Liver (tissue), 9 donors: ENCODE results near the gene CARD14. TPM values are rescaled to one million over a fixed set of nuclear protein-coding genes. Genes with fewer than 3 reads are reported as not detected.
A peak's percentile ranks its signal among the peaks of the same experiment; 100 is the strongest.

Source experiments
- DNase-seq: peaks from one replicate; pipeline ENCODE4 v3.0.0-alpha.2; 2017; ENCODE audit warnings: low spot score
- H3K27ac ChIP-seq, 2 donors: one replicate each; pipeline ENCODE4 v1.7.0; 2013; ENCODE audit warnings: inconsistent platforms in 2 of 2, low read length in 2 of 2, control low read depth in 1 of 2, low read depth in 1 of 2, mild to moderate bottlenecking in 1 of 2
- H3K27me3 ChIP-seq, 4 donors: one replicate each; pipeline versions ENCODE4 v1.6.1 to v1.7.0; 2013; ENCODE audit warnings: low read length in 3 of 4, inconsistent platforms in 1 of 4, mild to moderate bottlenecking in 1 of 4, moderate library complexity in 1 of 4; ENCODE audit not compliant: control insufficient read depth in 4 of 4, insufficient read depth in 4 of 4
- H3K36me3 ChIP-seq, 4 donors: one replicate each; pipeline versions ENCODE4 v1.6.1 to v1.7.0; 2013; ENCODE audit warnings: low read length in 3 of 4, mild to moderate bottlenecking in 3 of 4, low read depth in 1 of 4, moderate library complexity in 1 of 4; ENCODE audit not compliant: control insufficient read depth in 4 of 4, insufficient read depth in 3 of 4
- H3K4me1 ChIP-seq, 4 donors: one replicate each; pipeline versions ENCODE4 v1.6.1 to v1.7.0; 2013; ENCODE audit warnings: low read length in 3 of 4, mild to moderate bottlenecking in 3 of 4, moderate library complexity in 1 of 4; ENCODE audit not compliant: control insufficient read depth in 4 of 4, insufficient read depth in 4 of 4
- H3K4me3 ChIP-seq, 3 donors: one replicate each; pipeline versions ENCODE4 v1.6.1 to v1.7.0; 2013; ENCODE audit warnings: low read length in 3 of 3, control low read depth in 1 of 3, low read depth in 1 of 3, mild to moderate bottlenecking in 1 of 3
- H3K9ac ChIP-seq, 2 donors: one replicate each; pipeline ENCODE4 v1.7.0; 2013; ENCODE audit warnings: low read length in 2 of 2, mild to moderate bottlenecking in 2 of 2, moderate library complexity in 2 of 2, control low read depth in 1 of 2, low read depth in 1 of 2
- H3K9me3 ChIP-seq, 4 donors: one replicate each; pipeline versions ENCODE4 v1.6.1 to v1.7.0; 2013; ENCODE audit warnings: low read length in 3 of 4; ENCODE audit not compliant: control insufficient read depth in 4 of 4
- FOXA1 ChIP-seq: IDR thresholded peaks from 2 replicates; pipeline ENCODE4 v1.6.1; 2016; ENCODE audit warnings: antibody characterized with exemption
- HNF4A ChIP-seq, 2 donors: conservative IDR thresholded peaks; 2 replicates each; pipeline ENCODE4 v1.6.1; 2016; ENCODE audit warnings: antibody characterized with exemption in 2 of 2, mild to moderate bottlenecking in 2 of 2
- NR2F2 ChIP-seq: IDR thresholded peaks from 2 replicates; pipeline ENCODE4 v1.6.1; 2016; ENCODE audit warnings: antibody characterized with exemption
- RAD21 ChIP-seq, 2 donors: IDR thresholded peaks; 2 replicates each; pipeline ENCODE4 v1.6.1; 2016; ENCODE audit warnings: antibody characterized with exemption in 2 of 2, mild to moderate bottlenecking in 2 of 2
- RXRA ChIP-seq, 2 donors: IDR thresholded peaks; 2 replicates each; pipeline ENCODE4 v1.6.1; 2017 to 2018; ENCODE audit warnings: antibody characterized with exemption in 2 of 2, mild to moderate bottlenecking in 1 of 2
- WGBS: extraction: QIAGEN DNeasy Blood & Tissue Kit; methylation state at CpG from one replicate; pipeline ENCODE4 v1.1.7; 2013; 5-methylcytosine and 5-hydroxymethylcytosine counted together
- polyA plus RNA-seq, 2 donors: library from polyadenylated mRNA; stranded (reverse) in 1 of 2; unstranded in 1 of 2; fragments of 200-250 nt in 1 of 2; fragments of >200 nt in 1 of 2; fragmentation: Nextera tagmentation in 1 of 2; extraction: Ambion mirVana in 1 of 2; gene quantifications; one replicate each; pipeline versions ENCODE4 v1.2.1 to v1.2.3, GENCODE V29; 2013 to 2015
- total RNA-seq, 2 donors: library from RNA; depleted of rRNA; stranded (reverse); fragments of >200 nt; gene quantifications; one replicate each; pipeline ENCODE4 v1.2.3, GENCODE V29; 2014
- TF ChIP-seq, protein P1 (sequence below): IDR thresholded peaks from 2 replicates; pipeline ENCODE4 v1.6.1; 2016; ENCODE audit warnings: antibody characterized with exemption
- TF ChIP-seq, protein P2 (sequence below): IDR thresholded peaks from 2 replicates; pipeline ENCODE4 v1.6.1; 2016; ENCODE audit warnings: antibody characterized with exemption, mild to moderate bottlenecking
- TF ChIP-seq, protein P3 (sequence below): fragments of 150-350 bp; IDR thresholded peaks from 2 replicates; pipeline ENCODE4 v1.5.1; 2017; ENCODE audit warnings: improper control_type of control experiment, low read depth, low read length; ENCODE audit not compliant: missing input control
- TF ChIP-seq, protein P4 (sequence below): IDR thresholded peaks from 2 replicates; pipeline ENCODE4 v1.6.1; 2016; ENCODE audit warnings: antibody characterized with exemption
- TF ChIP-seq, protein P5 (sequence below): IDR thresholded peaks from 2 replicates; pipeline ENCODE4 v1.6.1; 2016; ENCODE audit warnings: antibody characterized with exemption
- donor health status: healthy.
- donor health status: healthy.
- donor health status: healthy.
- donor health status: healthy.
- donor health status: healthy.

Gene CARD14
- total and polyA plus RNA-seq, 4 donors: 0.07 to 0.70 (median 0.29) TPM

DNA sequence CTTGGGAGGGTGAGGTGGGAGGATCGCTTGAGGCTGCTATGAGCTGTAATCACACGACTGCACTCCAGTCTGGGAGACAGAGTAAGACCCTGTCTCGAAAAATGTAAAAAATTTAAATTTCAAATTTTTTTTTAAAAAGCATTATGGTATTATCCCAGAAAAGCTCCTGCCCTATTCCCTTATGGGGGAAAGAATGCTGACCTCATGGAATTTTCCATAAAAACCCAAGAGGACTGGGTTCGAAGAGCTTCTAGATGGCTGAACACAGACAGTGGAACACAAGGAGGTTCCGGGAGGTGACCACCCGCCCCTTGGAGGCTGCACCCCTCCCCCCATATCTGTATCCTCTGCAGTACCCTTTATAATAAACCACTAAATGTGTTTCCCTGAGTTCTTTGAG is 26.9 kb upstream of the CARD14 start:
- no peak overlapping the region for H3K27ac ChIP-seq
- DNase-seq: no peak
- H3K36me3 ChIP-seq: peaks cover 16 to 58% (median 41%) of the 10 kb centered on the region in 4 donors
- H3K4me3 ChIP-seq: no peak overlapping the region
- peaks cover 5 to 17% (median 16%) of the 10 kb centered on the region in 4 donors for H3K4me1 ChIP-seq
- TF ChIP-seq, protein P1, sequence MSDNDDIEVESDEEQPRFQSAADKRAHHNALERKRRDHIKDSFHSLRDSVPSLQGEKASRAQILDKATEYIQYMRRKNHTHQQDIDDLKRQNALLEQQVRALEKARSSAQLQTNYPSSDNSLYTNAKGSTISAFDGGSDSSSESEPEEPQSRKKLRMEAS: no peak
- TF ChIP-seq, protein P2, sequence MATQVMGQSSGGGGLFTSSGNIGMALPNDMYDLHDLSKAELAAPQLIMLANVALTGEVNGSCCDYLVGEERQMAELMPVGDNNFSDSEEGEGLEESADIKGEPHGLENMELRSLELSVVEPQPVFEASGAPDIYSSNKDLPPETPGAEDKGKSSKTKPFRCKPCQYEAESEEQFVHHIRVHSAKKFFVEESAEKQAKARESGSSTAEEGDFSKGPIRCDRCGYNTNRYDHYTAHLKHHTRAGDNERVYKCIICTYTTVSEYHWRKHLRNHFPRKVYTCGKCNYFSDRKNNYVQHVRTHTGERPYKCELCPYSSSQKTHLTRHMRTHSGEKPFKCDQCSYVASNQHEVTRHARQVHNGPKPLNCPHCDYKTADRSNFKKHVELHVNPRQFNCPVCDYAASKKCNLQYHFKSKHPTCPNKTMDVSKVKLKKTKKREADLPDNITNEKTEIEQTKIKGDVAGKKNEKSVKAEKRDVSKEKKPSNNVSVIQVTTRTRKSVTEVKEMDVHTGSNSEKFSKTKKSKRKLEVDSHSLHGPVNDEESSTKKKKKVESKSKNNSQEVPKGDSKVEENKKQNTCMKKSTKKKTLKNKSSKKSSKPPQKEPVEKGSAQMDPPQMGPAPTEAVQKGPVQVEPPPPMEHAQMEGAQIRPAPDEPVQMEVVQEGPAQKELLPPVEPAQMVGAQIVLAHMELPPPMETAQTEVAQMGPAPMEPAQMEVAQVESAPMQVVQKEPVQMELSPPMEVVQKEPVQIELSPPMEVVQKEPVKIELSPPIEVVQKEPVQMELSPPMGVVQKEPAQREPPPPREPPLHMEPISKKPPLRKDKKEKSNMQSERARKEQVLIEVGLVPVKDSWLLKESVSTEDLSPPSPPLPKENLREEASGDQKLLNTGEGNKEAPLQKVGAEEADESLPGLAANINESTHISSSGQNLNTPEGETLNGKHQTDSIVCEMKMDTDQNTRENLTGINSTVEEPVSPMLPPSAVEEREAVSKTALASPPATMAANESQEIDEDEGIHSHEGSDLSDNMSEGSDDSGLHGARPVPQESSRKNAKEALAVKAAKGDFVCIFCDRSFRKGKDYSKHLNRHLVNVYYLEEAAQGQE: no peak
- no peak for TF ChIP-seq HNF4A (conservative IDR thresholded peaks at IDR 0.05)
- TF ChIP-seq RAD21 (IDR thresholded peaks at IDR 0.05): no peak
- TF ChIP-seq, protein P3, sequence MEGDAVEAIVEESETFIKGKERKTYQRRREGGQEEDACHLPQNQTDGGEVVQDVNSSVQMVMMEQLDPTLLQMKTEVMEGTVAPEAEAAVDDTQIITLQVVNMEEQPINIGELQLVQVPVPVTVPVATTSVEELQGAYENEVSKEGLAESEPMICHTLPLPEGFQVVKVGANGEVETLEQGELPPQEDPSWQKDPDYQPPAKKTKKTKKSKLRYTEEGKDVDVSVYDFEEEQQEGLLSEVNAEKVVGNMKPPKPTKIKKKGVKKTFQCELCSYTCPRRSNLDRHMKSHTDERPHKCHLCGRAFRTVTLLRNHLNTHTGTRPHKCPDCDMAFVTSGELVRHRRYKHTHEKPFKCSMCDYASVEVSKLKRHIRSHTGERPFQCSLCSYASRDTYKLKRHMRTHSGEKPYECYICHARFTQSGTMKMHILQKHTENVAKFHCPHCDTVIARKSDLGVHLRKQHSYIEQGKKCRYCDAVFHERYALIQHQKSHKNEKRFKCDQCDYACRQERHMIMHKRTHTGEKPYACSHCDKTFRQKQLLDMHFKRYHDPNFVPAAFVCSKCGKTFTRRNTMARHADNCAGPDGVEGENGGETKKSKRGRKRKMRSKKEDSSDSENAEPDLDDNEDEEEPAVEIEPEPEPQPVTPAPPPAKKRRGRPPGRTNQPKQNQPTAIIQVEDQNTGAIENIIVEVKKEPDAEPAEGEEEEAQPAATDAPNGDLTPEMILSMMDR: no peak
- no peak for TF ChIP-seq FOXA1
- no peak overlapping the region for H3K9ac ChIP-seq
- WGBS: 96% methylated on average over 6 of the region's 6 CpGs
- no peaks in the 10 kb centered on the region for H3K27me3 ChIP-seq
- H3K9me3 ChIP-seq: no peaks in the 10 kb centered on the region

DNA sequence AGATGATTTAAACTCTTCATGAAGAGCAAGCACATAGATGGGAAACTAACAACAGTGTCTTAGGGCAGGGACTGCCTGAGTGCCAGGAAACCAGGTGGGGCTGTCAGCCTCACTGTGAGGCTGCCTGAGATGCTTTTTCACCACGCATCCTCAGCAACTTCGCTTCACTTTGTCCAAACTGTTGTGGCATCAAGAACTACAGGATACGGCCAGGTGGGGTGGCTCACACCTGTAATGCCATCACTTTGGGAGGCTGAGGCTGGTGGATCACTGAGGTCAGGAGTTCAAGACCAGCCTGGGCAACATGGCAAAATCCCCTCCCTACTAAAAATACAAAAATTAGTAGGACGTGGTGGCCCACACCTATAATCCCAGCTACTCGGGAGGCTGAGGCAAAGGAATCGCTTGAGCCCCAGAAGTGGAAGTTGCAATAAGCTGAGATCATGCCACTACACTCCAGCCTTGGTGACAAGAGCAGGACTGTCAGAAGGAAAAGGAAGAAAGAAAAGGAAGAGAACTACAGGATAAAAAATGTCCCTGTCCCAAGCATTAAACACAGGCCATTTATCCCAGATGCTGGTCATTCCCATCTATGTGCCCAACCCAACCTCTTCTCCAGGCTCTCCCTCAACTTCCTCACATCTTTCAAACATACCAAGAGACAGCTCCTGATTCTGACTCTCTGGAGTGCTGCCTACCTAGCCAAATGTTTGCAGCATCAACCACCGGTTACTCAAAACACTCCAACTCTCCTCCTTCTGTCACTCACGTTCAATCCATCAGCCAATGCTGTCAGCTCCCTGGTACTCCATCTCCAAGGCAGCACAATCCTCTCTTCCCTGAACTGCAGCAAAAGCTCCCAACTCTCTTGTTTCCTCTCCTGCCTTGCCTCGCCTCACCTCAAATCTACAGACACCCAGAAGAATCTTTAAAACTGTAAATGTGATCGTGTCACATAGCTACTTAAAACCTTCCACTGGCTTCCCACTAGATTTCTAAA is 24.5 kb upstream of the CARD14 start:
- WGBS: 61% methylated on average over 10 of the region's 10 CpGs
- no peak for DNase-seq
- TF ChIP-seq, protein P4, sequence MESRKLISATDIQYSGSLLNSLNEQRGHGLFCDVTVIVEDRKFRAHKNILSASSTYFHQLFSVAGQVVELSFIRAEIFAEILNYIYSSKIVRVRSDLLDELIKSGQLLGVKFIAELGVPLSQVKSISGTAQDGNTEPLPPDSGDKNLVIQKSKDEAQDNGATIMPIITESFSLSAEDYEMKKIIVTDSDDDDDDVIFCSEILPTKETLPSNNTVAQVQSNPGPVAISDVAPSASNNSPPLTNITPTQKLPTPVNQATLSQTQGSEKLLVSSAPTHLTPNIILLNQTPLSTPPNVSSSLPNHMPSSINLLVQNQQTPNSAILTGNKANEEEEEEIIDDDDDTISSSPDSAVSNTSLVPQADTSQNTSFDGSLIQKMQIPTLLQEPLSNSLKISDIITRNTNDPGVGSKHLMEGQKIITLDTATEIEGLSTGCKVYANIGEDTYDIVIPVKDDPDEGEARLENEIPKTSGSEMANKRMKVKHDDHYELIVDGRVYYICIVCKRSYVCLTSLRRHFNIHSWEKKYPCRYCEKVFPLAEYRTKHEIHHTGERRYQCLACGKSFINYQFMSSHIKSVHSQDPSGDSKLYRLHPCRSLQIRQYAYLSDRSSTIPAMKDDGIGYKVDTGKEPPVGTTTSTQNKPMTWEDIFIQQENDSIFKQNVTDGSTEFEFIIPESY: no peak
- TF ChIP-seq NR2F2: no peak
- TF ChIP-seq, protein P5, sequence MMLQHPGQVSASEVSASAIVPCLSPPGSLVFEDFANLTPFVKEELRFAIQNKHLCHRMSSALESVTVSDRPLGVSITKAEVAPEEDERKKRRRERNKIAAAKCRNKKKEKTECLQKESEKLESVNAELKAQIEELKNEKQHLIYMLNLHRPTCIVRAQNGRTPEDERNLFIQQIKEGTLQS: no peak
- no peak for TF ChIP-seq RXRA (IDR thresholded peaks at IDR 0.05)
- Histone ChIP-seq H3K36me3 (peaks cover 2 to 35% (median 19%) of the 10 kb centered on the region in 4 donors), H3K9me3 (no peaks in the 10 kb centered on the region), H3K9ac (peak overlapping the region in 1 of 2 donors; percentile 82), H3K27me3 (no peaks in the 10 kb centered on the region), H3K4me1 (peaks cover 8 to 23% (median 20%) of the 10 kb centered on the region in 4 donors), H3K27ac (no peak overlapping the region), H3K4me3 (peak overlapping the region; percentile 67 to 96 (median 94))
